Stimulated activated CD8-positive, alpha-beta memory T cell treated with anti-CD3 and anti-CD28 coated beads, Interleukin-7, amount 100 ng/mL, for 1 hour (primary cell): ENCODE data around the gene LCN10.
A peak's percentile ranks its signal among the peaks of the same experiment; 100 is the strongest.
"Not testable (repeated sequence)": the region's sequence is repeated elsewhere in the genome, so short reads cannot be mapped to it uniquely, and the experiment has no call there.

Experiments used
- DNase-seq, 2 donors: peaks; one replicate each; pipeline ENCODE4 v3.0.0-alpha.2; 2020; ENCODE audit warnings: low read depth in 2 of 2

Gene LCN10

DNA sequence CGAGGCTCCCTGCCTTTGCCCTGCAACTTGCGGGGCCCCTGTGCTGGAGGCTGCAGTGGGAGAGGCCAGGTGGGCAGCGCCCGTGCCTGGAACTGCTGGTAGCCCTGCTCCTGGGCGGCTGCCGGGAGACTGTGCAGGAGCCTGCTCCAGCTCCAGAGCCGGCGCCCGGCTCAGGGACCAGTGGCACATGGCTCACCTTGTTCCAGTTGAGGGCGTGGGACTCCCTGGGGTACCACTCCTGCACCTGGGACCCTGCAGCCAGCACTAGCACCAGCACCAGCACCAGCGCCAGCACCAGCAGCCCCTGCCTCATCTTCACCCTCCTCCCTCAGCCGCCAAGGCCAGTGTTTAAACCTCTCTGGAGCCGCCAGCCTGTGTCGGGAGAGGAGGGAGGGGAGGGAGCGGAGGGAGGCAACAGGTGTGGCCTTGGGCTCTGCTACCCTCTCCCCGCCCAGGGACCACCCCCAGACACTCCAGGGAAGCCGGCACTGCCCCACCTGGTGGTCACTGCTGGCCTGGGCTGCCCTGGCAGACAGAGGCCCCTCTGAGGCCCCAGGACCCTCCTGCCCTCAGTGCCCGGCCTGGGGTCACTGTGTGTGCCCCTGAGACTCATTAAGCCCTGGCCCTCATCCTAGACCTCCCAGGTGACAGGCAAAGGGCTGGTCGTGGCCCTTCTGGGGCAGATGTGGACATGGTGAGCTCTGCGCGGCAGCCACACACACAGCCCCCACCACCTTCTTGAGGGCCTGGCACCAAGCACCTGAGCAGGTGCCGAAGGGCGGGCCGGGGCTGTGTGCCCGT is at the start of gene LCN10:
TSS of gene LCN10 (minus strand) at position 350 of the 801 bp plus-strand sequence. CDS start at position 313, 37 bp downstream.
- no peak for DNase-seq

DNA sequence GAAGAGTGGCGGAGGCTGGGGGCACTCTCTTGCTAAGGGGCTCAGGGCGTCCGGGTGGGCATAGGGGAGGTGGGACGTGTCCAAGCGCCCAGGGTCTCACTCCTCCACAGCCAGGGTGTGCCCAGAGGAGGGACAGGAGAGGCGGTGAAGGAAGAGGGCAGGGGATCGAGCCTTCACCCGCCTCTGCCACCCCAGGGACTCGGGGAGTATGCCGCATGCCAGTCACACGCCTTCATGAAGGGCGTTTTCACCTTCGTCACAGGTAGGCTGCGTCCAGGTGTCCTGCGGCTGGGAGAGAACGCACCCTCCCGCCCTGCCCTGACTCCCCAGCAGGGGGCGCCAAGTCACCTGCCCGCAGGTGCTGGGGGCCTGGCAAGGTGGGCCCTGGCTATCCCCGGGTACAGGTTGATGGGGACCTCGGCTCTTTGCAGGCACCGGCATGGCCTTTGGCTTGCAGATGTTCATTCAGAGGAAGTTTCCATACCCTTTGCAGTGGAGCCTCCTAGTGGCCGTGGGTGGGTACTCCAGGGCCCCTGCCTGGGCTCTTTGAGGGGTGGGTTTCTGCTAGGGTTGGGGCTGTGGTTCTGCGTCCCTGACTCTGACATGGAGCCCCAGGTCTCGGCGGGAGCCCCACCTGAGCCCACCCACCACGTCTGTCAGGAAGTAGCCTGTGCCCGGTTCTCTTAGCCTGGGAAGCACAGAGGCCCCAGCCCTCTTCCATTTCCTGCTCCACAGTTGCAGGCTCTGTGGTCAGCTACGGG is 49.0 kb upstream of the LCN10 start:
- peak; percentile 18 to 43 for DNase-seq

DNA sequence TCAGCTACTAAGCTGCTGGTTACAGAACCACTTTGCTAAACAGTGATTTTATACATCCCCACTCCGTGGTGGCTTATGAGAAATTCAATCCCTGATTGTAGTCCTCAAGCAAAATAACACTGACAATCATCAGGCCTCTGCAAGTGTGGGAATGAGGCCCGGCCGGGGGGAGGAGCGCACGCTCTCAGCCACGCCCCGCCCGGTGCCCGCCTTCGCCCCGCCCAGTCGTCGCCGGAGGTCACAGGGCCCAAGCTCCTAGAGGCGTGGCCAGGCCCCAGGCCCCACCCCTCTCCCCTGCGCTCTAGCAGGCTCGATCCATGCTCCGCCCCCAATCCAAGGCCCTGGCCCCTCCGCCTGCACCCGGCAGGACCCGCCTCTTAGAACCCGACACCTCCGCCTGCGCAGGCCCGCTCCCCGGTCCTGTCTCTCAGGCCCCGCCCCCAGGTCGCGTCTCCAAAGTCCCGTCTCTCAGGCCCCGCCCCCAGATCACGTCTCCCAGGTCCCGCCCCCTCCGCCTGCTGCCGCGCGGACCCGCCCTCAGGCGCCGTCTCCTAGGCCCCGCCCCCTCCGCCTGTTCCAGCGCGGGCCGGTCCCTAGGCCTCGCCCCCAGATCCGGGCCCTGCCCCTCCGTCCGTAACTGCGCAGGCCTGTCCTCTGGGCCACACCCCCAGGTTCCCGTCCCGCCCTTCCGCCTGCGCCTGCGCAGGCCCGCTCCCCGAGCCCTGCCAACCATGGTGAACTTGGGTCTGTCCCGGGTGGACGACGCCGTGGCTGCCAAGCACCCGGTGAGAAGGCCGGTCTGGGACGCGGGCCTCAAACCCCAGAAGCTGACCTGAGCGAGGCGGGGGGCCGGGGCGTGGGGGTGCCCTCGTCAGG is 48.1 kb upstream of the LCN10 start, which contains the start of gene TMEM141:
TSS of gene TMEM141 (plus strand) at position 705 of the 876 bp plus-strand sequence. CDS start at position 732, 27 bp downstream.
- peak; percentile 99 for DNase-seq

DNA sequence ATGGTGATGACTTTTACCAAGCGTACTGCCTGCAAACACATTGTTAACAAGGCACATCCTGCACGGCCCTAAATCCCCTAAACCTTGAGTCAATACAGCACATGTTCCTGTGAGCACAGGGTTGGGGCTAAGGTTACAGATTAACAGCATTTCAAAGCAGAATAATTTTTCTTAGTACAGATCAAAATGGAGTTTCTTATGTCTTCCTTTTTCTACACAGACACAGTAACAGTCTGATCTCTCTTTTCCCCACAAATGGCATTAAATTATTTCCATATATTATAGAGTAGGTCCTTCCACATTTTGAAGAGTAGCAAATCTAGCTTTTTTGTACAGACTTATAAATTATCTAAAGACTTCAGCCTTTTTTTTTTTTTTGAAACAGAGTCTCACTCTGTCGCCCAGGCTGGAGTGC is 46.8 kb upstream of the LCN10 start:
- no peak for DNase-seq

DNA sequence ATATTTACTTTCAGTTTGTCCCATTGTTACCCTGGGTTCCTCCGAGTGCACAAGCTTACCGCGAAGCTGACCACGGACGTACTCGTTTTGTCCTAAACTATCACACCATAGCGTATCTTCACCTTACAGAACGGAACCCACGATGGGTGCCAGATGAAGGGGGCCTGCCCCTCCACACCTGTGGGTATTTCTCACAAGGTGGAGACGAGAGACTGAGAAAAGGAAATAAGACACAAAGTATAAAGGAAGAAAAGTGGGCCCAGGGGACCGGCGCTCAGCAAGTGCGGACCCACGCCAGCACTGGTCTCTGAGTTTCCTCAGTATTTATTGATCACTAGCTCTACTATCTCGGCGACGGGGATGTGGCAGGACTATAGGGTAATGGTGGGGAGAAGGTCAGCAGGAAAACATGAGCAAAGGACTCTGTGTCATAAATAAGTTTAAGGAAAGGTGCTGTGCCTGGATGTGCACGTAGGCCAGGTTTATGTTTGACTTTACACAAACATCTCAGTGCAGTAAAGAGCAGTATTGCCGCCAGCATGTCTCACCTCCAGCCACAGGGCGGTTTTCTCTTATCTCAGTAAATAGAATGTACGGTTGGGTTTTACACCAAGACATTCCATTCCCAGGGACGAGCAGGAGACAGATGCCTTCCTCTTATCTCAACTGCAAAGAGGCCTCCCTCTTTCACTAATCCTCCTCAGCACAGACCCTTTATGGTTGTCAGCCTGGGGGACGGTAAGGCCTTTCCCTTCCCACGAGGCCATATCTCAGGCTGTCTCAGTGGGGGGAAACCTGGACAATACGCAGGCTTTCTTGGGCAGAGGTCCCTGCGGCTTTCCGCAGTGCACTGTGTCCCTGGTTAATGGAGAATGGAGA is 46.1 kb upstream of the LCN10 start:
- DNase-seq: not testable (repeated sequence)

DNA sequence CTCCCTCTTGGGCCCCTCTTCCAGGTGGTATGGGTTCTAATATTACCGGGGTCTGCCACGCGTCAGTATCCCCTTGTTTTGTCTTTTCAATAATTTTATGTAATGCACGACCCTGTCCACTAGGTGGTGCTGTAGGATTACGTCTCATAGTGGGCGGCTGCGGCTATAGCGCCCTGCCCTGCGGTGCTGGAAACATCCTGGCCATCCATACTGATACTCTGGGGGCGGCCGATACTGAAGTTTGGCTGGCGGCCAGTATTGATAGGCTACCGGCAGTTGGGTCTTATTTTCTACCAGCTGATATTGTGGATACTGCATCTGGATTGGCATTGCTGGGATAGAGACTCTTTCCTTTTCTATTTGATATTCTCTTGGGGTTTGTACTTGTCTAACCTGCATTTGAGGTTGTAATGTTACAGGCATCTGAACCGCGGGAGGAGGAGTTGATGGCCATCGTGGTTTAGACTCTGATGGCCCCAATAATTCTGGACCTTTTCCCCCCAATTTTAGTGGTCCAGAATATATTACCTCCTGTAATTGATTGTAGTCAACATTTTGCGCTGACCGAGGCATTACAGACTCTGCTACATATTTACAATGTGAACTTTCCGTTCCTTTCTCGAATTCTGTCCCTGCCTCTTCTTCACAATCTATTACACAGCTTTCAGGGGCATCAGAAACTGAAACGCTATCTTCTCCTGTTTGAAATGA is 45.1 kb upstream of the LCN10 start:
- DNase-seq: peak in 1 of 2 donors; percentile 37

DNA sequence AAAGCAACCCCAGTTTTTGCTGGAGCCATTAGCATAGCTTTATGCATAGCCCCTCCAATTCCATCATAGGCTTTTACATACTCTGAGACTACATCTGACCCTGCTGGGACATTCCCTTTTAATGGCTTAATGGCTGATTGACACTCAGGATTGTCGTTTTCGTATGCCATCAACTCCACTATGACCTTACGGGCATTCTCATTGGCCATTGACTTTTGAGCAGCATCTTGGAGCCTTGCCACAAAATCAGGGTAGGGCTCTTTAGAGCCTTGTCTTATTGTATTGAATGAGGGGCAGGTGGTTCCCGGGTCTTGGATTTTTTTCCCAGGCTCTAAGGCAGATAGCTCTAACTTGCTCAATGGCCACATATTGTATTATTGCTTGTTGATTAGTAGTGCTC is 44.2 kb upstream of the LCN10 start:
- not testable (repeated sequence) for DNase-seq

DNA sequence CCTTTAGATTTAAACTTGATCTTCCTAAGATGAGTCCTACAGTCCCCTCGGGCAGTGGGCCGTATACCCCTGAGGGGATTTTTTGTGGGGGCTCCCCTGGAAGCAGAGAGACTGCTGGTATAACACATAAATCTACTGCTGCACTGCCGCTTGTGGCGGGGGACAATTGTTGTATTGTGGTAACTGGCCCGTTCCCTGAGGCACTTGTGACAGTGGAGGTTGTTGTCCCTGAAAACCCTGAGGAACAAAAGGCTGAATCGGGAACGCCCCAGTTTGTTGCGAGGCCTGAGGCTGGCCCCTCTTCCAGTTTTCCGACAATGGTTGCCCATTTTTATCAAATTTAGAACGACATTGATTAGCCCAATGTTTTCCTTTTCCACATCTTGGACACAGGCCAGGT is 43.7 kb upstream of the LCN10 start:
- no peak for DNase-seq

DNA sequence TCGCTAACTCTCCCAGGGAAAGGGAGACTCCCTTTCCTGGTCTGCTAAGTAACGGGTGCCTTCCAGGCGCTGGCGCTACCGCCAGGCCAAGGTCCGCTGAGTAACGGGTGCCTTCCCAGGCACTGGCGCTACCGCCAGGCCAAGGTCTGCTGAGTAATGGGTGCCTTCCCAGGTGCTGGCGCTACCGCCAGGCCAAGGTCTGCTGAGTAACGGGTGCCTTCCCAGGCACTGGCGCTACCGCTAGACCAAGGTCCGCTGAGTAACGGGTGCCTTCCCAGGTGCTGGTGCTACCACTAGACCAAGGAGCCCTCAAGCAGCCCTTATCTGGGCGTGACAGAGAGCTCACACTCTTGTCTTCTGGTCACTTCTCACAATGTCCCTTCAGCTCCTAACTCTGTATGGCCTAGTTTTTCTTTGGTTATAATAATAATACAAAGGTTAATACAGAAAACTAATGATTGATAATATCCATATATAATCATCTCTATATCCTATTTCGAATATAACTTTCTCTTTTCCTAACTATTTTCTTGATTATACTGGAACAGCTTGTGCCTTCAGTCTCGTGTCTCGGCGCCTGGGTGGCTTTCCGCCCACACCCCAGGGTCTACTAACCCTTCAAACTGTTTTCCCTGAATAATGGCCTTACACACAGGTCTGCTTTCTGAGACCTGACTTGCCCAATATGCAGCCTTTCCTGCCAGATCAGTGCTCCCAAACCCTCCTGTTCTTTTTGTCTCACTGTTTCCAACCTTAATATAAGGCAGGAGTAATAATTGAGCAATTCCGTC is 43.0 kb upstream of the LCN10 start:
- DNase-seq: not testable (repeated sequence)

DNA sequence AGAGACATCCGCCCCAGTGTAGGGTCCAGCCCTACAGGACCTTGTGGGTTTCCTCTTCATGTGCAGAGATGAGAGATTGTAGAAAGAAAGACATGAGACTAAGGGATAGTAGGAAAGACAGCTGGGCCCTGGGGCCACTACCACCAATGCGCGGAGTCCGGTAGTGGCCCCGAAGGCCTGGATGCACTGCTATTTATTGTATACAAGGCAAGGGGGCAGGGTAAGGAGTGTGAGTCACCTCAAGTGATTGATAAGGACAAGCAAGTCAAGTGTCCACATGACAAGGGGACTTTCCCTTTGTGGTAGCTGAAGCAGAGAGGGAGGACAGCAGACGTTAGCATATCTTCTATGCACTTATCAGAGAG is 42.2 kb upstream of the LCN10 start:
- DNase-seq: no peak

DNA sequence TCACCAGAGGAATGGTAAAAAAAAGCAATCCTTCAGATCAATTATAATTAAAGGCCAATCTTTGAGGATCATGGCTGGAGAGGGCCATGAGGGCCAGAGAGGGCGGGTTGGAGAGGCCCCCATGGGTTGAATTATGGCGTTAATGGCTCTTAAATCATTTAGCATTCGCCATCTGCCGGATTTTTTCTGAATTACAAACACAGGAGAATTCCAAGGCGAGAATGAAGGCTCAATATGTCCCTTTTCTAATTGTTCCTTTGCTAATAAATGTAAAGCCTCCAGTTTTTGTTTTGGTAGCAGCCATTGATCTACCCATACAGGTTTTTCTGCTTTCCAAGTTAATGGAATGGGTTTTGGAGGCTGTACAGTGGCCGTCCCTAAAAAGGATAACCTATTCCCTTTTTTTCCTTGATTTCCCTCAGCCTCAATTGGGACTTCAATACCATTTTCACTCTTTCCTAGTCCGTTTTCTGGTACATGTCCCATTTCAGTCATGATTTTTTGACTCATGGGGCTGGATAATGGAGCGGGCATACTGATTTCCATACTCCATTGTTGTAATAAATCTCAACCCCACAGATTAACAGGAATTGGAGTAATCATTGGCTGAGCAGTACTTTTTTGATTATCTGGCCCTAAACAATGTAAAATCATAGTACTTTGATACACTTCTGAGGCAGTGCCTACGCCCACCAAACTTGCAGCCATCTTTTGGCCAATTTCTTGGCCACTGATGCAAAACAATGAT is 41.7 kb upstream of the LCN10 start:
- no peak for DNase-seq

DNA sequence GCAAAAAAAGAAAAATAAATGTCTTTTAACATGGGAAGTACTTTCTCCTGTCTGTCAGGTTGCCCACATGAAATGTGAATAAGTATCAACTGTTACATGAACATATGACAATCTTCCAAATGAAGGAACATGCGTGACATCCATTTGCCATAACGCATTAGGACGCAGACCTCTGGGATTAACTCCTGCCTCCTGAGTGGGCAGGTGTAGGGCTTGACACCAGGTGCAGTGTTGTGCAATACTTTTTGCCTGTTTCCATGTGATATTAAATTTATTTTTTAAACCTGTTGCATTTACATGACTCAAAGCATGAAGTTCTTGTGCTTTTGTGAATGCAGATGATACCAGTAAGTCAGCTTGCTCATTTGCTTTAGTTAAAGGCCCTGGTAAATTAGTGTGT is 39.7 kb upstream of the LCN10 start:
- no peak for DNase-seq

DNA sequence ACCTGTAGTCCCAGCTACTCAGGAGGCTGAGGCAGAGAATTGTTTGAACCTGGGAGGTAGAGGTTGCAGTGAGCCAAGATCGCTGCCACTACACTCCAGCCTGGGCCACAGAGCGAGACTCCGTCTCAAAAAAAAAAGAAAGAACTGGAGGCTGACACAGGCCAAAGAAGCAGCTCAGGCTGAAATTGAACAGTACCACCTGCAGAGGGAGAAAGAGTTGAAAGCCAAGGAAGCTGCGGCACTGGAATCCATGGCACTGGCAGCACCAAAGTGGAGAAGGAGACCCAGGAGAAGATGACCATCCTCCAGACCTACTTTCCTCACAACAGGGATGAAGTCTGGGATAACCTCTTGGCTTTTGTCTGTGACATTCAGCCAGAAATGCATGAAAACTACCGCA is 37.1 kb upstream of the LCN10 start:
- DNase-seq: no peak

DNA sequence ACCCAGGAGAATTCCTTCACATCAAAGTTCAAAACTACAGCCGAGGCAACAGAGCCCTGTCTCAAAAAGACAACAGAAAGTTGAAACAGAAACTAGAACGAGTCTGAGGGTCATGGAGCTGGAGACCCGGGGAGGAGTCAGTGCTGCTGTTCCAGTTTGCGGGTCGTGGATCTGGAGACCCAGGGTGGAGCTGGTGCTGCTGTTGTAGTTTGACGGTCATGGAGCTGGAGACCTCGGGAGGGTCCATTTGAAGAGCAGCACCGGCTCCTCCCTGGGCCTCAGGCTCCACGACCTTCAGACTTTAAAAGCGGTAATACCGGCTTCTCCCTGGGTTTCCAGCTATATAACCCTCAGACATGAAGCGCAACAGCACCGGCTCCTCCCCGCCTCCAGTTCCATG is 34.6 kb upstream of the LCN10 start:
- DNase-seq: no peak

DNA sequence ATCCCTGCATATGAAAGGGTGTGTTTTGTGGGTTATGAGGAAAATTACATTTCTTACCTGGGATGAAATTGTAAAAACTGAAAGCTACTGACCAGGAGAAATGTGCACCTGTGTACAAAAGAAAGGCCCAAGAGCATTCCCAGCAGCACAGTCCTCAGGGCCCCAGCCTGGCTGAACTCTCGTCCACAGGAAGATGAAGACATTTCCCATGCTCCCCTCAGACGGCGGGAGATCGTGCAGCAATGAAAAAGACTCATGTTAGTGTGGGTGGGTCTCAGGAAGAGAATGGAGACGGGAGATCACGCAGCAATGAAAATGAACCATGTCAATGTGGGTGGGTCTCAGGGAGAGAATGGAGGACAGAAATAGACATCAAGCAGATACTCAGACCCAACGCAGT is 34.2 kb upstream of the LCN10 start:
- no peak for DNase-seq

DNA sequence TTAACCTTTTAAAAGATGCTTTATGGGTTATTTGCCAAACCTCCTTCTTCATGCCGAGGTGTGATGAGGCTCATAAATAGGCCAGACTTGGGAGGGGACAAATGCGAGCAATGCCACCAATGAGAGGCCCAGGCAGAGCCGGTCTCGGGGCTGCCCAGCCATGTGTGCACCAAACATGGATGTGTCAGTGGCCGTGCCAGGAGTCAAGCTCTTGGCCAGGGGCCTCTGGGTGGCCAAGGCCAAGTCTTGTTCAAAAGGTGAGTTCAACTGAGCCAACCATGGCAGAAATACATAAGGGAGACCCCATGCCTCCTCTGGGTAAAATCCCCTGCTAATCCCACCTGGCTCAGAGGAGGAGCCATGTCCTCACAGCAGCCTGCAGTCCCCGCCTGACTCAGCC is 32.5 kb upstream of the LCN10 start:
- DNase-seq: no peak

DNA sequence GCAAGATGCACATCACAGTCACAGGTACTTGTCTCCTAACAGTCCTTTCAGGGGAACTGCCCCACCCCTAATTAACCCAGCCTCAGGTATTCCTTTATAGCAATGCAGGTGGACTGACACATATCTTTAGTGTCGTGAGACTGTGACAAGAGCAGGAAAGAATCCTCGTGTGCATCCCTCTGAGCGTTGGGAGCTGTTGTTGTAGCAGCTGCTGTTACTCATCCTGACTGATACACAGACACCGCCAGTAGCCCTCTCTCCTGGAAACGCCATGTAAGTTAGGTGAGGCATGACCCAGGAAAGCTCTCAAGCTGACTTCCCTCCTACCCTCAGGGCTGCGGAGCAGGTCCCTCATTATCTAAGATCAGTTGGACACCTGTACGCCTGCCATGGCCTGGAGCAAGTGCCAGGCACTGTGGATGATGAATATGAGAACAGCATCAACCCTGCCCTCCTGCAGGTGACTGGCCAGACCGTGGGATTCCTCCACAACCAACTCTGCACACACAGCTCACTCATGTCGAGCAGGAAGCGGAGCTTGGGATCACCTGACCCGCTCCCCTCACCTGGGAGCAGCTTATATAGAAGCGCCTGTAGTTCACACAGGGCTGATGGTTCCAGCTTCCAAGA is 31.8 kb upstream of the LCN10 start:
- DNase-seq: no peak

DNA sequence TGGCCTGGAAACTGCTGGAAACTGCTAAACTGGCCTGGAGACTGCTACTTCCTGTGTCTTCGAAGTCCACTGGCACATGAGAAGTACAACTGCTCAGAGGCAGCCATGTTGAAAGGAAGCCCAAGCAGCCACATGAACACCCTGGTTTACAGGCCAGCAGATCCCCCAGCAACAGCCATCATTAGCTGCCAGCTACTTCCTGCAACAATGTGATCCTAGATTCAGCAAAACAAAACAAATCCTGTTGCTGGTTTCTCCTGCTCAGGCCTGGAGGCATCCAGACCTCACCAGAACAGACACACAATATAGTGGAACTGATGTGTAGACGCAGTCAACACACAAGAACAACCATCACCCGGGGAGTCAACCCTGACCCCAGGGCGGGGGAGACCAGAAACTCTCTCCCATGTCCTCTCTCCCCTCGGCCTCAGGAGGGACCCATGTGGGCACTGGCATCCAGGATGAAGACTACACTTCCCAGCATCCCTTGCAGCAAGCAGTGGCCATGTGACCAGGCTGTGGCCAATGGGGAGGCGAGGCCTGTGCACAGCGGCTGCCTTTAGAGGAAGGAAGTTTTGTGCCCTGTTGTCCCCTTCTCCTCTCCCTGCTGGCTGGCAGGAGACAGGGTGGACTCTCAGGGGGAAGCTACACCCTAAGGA is 30.8 kb upstream of the LCN10 start:
- no peak for DNase-seq
